Measurements from ENCODE around the gene C2orf72. TPM values are rescaled to one million over a fixed set of nuclear protein-coding genes. Genes with fewer than 3 reads are reported as not detected.

C2orf72 gene
- total and polyA plus RNA-seq, 2 of the 13 experiments (the other 11 are each of a cell fraction or from before 2014, with no cell fraction given), result 147 to 203 TPM

DNA sequence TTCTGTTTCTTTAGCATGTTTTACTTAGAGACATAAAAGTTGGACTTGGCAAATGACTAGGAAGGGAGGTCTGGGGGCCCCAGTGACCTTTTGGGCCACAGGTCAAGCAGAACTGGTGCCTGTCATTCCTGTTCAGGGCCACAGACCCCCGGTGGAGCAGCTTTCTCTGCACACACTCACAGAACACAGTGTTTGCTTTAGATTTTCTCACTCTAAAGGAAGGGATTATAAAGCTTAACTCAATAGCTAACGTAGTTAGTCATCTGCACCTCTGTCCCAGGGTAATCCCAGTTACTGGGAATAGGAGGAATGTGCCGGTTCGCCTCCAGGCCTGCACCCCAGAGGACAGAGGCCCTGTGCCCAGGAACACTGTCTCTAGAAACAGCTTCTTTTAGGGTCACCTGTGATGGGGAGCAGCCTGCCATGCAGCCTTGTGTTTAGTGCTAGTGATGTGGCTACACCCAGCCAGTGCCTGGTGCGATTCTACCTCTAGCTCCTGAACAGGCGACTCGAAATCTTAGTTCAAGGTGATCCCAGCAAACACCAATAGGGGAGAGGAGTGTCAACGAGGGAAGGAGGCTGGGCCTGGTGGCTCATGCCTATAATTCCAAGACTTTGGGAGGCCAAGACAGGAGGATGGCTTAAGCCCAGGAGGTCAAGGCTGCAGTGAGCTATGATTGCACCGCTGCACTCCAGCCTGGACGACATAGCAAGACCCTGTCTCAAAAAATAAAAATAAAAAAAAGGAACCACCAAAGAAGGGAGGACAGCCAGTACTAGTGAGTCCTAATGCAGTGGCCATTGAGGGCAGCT is 29.8 kb upstream of the C2orf72 start (continued):
- TF ChIP-seq SMC3 (IDR thresholded peaks at IDR 0.05; ENCODE audit: low read length) (no peak), EP300 (IDR thresholded peaks at IDR 0.05; ENCODE audit: low read depth in 2 of 2, low read length in 2 of 2) (peak in 1 of 2 experiments; percentile 70; a peak in 2 of 4 replicates), EP300 (CRISPR knock-in tag; IDR thresholded peaks at IDR 0.05; ENCODE audit: borderline replicate concordance) (0 out of 2 replicates have a peak, but pooled peaks have one; percentile 11), ZNF792 (CRISPR knock-in tag; IDR thresholded peaks at IDR 0.05) (no peak), JUN (CRISPR knock-in tag; IDR thresholded peaks at IDR 0.05) (peak; percentile 38; the same call in 1 of the 2 replicates), PLRG1 (conservative IDR thresholded peaks at IDR 0.05) (no peak), TAF1 (CRISPR knock-in tag; IDR thresholded peaks at IDR 0.05) (no peak), BRD4 (CRISPR knock-in tag; IDR thresholded peaks at IDR 0.05) (no peak), GABPB1 (CRISPR knock-in tag; IDR thresholded peaks at IDR 0.05) (no peak), NFE2 (CRISPR knock-in tag; IDR thresholded peaks at IDR 0.05) (no peak), ZNF207 (IDR thresholded peaks at IDR 0.05; ENCODE audit: borderline replicate concordance) (no peak), ZBTB38 (CRISPR knock-in tag; IDR thresholded peaks at IDR 0.05) (no peak), SETDB1 (CRISPR knock-in tag; IDR thresholded peaks at IDR 0.05; ENCODE audit: borderline replicate concordance) (no peak), MBD4 (IDR thresholded peaks at IDR 0.05; ENCODE audit: borderline replicate concordance, low read length) (no peak), ZNF350 (CRISPR knock-in tag; IDR thresholded peaks at IDR 0.05; ENCODE audit: borderline replicate concordance, low read depth) (no peak), HCFC1 (IDR thresholded peaks at IDR 0.05; ENCODE audit: low read depth, low read length) (no peak), ARID2 (CRISPR knock-in tag; IDR thresholded peaks at IDR 0.05; ENCODE audit: borderline replicate concordance) (no peak), NCOA1 (CRISPR knock-in tag; IDR thresholded peaks at IDR 0.05) (0 out of 2 replicates have a peak, but pooled peaks have one; percentile 53), ZNF251 (CRISPR knock-in tag; IDR thresholded peaks at IDR 0.05) (no peak), ZFX (CRISPR knock-in tag; IDR thresholded peaks at IDR 0.05; ENCODE audit: low read depth) (peak; percentile 45), POLR2A (IDR thresholded peaks at IDR 0.05; ENCODE audit: insufficient read depth in 1 of 2, low read depth in 2 of 2, low read length in 2 of 2) (no peak), ZNF253 (CRISPR knock-in tag; IDR thresholded peaks at IDR 0.05; ENCODE audit: borderline replicate concordance) (no peak), SIX1 (CRISPR knock-in tag; IDR thresholded peaks at IDR 0.05; ENCODE audit: borderline replicate concordance) (no peak), CBFB (CRISPR knock-in tag; IDR thresholded peaks at IDR 0.05) (no peak), PHF21A (CRISPR knock-in tag; IDR thresholded peaks at IDR 0.05) (peak; percentile 52; the same call in 1 of the 2 replicates)
- TF ChIP-seq, protein P1, sequence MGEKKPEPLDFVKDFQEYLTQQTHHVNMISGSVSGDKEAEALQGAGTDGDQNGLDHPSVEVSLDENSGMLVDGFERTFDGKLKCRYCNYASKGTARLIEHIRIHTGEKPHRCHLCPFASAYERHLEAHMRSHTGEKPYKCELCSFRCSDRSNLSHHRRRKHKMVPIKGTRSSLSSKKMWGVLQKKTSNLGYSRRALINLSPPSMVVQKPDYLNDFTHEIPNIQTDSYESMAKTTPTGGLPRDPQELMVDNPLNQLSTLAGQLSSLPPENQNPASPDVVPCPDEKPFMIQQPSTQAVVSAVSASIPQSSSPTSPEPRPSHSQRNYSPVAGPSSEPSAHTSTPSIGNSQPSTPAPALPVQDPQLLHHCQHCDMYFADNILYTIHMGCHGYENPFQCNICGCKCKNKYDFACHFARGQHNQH (CRISPR knock-in tag; IDR thresholded peaks at IDR 0.05), result peak; percentile 39; the same call in 1 of the 2 replicates
- TF ChIP-seq, protein P2, sequence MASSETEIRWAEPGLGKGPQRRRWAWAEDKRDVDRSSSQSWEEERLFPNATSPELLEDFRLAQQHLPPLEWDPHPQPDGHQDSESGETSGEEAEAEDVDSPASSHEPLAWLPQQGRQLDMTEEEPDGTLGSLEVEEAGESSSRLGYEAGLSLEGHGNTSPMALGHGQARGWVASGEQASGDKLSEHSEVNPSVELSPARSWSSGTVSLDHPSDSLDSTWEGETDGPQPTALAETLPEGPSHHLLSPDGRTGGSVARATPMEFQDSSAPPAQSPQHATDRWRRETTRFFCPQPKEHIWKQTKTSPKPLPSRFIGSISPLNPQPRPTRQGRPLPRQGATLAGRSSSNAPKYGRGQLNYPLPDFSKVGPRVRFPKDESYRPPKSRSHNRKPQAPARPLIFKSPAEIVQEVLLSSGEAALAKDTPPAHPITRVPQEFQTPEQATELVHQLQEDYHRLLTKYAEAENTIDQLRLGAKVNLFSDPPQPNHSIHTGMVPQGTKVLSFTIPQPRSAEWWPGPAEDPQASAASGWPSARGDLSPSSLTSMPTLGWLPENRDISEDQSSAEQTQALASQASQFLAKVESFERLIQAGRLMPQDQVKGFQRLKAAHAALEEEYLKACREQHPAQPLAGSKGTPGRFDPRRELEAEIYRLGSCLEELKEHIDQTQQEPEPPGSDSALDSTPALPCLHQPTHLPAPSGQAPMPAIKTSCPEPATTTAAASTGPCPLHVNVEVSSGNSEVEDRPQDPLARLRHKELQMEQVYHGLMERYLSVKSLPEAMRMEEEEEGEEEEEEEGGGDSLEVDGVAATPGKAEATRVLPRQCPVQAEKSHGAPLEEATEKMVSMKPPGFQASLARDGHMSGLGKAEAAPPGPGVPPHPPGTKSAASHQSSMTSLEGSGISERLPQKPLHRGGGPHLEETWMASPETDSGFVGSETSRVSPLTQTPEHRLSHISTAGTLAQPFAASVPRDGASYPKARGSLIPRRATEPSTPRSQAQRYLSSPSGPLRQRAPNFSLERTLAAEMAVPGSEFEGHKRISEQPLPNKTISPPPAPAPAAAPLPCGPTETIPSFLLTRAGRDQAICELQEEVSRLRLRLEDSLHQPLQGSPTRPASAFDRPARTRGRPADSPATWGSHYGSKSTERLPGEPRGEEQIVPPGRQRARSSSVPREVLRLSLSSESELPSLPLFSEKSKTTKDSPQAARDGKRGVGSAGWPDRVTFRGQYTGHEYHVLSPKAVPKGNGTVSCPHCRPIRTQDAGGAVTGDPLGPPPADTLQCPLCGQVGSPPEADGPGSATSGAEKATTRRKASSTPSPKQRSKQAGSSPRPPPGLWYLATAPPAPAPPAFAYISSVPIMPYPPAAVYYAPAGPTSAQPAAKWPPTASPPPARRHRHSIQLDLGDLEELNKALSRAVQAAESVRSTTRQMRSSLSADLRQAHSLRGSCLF (CRISPR knock-in tag; IDR thresholded peaks at IDR 0.05; ENCODE audit: borderline replicate concordance), result no peak

All from HepG2 (cell line).